GM18511 (cell line): Measurements from ENCODE around the gene SMIM26.
A peak's percentile ranks its signal among the peaks of the same experiment; 100 is the strongest.

ENCODE experiments used
- ATAC-seq: cut with Tn5 transposase; IDR thresholded peaks from one replicate; pipeline ENCODE4 v1.9.1; 2021; ENCODE audit warnings: mild to moderate bottlenecking, moderate library complexity; ENCODE audit not compliant: unreplicated experiment

SMIM26 gene

DNA sequence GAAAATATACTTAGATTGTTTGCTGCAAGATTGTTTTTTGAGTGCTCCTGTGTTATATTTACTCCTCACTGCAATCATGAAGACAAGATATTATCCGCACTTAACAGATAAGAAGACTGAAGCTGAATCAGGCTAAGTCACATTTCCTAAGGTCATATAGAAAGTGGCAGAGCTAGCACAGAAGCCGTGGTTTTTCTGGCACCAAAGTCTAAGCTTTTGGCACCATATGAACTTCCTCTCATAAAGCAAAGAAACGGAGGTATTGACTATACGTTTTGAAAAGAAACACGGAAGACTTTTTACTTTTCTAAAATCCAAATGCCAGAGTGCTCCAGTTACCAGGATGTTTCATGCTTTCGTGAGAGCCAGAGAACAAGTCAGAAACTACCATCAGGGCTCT lies 11.3 kb downstream of the SMIM26 start:
- no peak for ATAC-seq

- ATAC-seq = no peak
Observed at GRCh38 chr20:18580012-18580411, 12.8 kb downstream of the SMIM26 start.

- no peak for ATAC-seq
Observed at GRCh38 chr20:18585134-18585533, 17.9 kb downstream of the SMIM26 start.

DNA sequence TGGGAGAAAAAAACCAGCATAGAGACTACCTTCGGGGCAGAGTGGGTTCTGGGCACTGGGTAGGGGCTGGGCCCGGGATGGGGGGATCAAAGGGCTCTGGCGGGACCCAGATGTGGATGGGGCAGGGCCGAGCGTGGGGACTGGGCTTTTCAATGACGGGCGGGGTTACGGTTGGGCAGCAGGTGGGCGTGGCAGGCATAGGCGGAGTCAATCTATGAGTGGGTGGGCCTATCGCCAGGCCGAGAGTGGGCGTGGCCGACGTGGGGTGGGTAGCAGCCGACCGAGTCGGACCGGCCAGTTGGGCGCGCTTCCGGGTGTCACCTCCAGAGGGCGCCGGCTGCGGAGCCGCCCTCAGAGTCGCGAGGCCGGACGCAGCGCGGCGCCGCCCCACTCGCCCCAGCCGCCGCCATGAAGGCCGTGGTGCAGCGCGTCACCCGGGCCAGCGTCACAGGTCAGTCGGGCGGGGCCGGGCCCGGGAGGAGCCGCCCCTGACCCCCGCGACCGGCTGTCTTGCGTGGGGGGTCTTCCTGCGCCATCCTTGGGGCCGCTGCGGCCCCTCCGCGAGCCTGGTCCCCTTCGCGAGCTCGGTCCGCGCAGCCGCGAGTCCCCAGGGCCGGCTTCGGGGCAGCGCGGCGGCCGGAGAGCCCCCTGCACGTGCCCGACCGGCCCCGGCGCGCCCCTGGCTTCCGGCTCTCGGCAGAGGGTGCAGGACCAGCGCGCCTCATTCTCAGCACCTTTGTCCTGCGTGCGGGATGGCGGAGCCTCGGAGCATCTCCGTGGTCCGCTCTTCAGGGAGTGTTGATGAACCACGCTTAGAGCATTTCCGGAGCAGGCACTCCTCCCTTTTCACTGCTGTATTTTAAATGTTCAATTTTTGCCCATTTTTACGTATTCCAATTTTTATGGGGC lies 20.7 kb downstream of the SMIM26 start, which contains the start of gene DTD1:
Gene DTD1, plus strand, starts transcription at position 390 of the 909 bp plus-strand sequence. Its CDS starts 19 bp downstream, at position 409.
- ATAC-seq = peak; percentile 93

DNA sequence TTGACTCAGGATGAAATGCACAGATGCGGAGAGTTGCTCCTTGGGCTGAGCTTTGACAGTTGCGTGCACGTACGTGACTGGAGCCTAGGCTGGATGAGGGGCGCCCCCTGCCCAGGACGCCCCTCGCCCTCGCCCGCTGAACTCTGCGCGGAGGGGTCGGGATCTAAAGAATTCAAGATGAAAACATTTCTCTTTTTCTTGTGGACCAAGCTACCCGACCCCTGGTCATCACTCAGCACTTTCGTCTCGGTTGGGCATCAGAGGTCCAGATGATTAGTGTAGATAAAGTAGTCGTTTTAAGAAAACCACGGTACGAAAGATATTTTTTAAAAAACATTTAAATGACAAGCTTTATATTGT lies 21.3 kb downstream of the SMIM26 start:
- ATAC-seq = peak; percentile 16

GRCh38 chr20:18589941-18590674 lies 22.9 kb downstream of the SMIM26 start:
- ATAC-seq = no peak

DNA sequence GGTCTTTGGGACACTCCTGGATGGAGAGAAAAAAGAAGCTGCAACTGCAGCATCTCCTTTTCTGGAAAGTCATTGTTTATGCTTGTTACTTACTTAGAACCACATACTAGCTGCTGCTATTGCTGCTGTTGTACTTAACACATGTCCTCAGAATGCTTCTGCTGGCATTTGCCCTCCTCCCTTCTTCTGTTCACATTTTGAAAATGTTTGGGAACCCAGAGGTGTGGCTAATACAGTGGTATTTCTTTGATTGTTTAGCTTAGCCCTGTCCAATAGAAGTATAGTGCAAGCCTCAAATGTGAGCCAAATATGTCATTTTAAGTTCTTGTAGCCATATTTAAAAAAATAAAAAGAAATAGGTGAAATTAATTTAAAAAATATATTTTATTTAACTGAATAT lies 29.0 kb downstream of the SMIM26 start:
- ATAC-seq = no peak

GRCh38 chr20:18609741-18610140 lies 42.5 kb downstream of the SMIM26 start:
- no peak for ATAC-seq

GRCh38 chr20:18611492-18611891 lies 44.3 kb downstream of the SMIM26 start:
- ATAC-seq = no peak

DNA sequence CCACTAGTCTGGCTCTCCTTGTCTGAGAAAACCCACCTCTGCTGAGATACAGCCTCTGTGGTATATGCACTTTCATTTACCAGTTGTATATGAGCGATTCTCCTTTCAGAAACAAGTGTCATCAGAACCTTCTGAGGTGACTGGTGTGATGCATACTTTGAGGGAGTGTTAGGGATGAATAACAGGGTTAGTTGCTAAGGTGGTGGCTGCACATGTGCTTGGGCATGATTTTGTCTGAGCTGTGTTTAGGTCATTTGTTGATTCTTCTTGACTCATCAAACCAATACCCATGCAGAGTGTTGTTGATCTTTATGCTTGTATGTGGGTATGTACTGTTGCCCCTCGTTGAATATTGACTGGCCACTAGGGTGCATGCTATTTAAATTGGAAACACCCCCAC lies 46.3 kb downstream of the SMIM26 start:
- no peak for ATAC-seq

DNA sequence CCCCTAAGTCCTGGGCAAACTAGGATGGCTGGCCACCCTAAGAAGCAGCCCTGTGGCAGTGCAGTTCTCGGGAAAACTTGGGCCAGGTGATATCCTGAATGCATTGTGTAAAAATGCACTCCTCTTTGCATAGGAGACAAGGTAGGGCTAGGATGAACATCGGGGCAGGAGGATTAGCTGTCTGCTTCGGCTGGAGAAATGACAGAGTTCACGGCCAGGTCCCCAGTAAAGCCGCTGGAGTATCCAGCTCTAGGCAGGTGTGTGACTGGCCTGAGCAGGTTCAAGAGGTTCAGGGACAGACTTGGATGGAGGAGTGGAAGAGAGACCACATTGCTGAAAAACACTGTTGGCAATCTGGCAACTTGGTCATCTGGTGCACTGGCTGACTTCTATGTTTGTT lies 47.0 kb downstream of the SMIM26 start:
- ATAC-seq = no peak

- ATAC-seq = no peak
Observed at GRCh38 chr20:18615020-18615650, 47.9 kb downstream of the SMIM26 start.
